CD8-positive, alpha-beta memory T cell (primary cell): Measurements from ENCODE around the gene GSK3A. TPM values are rescaled to one million over a fixed set of nuclear protein-coding genes. Genes with fewer than 3 reads are reported as not detected.

Experiments
- CTCF ChIA-PET: fragments of 350-600 bp; sonication (Branson Sonifier 250); formaldehyde crosslinking; loops from one replicate; lab custom pipeline; 2021; ENCODE audit warnings: antibody characterized with exemption; lab: Charles Lee
- POLR2A ChIA-PET: fragments of 350-600 bp; sonication (Branson Sonifier 250); formaldehyde crosslinking; loops from one replicate; lab custom pipeline; 2021; ENCODE audit warnings: antibody characterized with exemption; lab: Charles Lee
- DNase-seq, 5 donors: peaks; one replicate each; pipeline versions ENCODE4 v3.0.0 to v3.0.0-alpha.2; 2020 to 2022; ENCODE audit warnings: mixed read lengths in 1 of 5
- H3K27ac ChIP-seq: one replicate; pipeline ENCODE4 v1.7.0; 2013; ENCODE audit warnings: low read depth, mild to moderate bottlenecking, low read length, moderate library complexity
- H3K27me3 ChIP-seq: 2 replicates; pipeline ENCODE4 v1.7.0; 2013; ENCODE audit warnings: low read length, mild to moderate bottlenecking; ENCODE audit not compliant: insufficient read depth, poor library complexity, severe bottlenecking
- H3K36me3 ChIP-seq: 2 replicates; pipeline ENCODE4 v1.7.0; 2013; ENCODE audit warnings: mild to moderate bottlenecking, low read length, moderate library complexity; ENCODE audit not compliant: insufficient read depth
- H3K4me1 ChIP-seq: 2 replicates; pipeline ENCODE4 v1.7.0; 2013; ENCODE audit warnings: mild to moderate bottlenecking, low read length, moderate library complexity; ENCODE audit not compliant: insufficient read depth
- H3K4me3 ChIP-seq: 2 replicates; pipeline ENCODE4 v1.7.0; 2013; ENCODE audit warnings: mild to moderate bottlenecking, low read length
- H3K9me3 ChIP-seq: 2 replicates; pipeline ENCODE4 v1.7.0; 2013; ENCODE audit warnings: mild to moderate bottlenecking, low read length
- H3K27ac Mint-ChIP-seq, 8 donors: one replicate each; pipeline ENCODE4 v1.8.0; 2020 to 2021; ENCODE audit warnings: mixed read lengths in 8 of 8, mild to moderate bottlenecking in 6 of 8, inconsistent platforms in 3 of 8, moderate library complexity in 3 of 8
- H3K27me3 Mint-ChIP-seq, 2 donors: one replicate each; pipeline ENCODE4 v1.8.0; 2020 to 2021; ENCODE audit warnings: mixed read lengths in 2 of 2, mild to moderate bottlenecking in 1 of 2, moderate library complexity in 1 of 2
- H3K36me3 Mint-ChIP-seq, 3 donors: one replicate each; pipeline ENCODE4 v1.8.0; 2020 to 2021; ENCODE audit warnings: mixed read lengths in 3 of 3, inconsistent platforms in 1 of 3, mild to moderate bottlenecking in 1 of 3
- H3K4me1 Mint-ChIP-seq, 3 donors: one replicate each; pipeline ENCODE4 v1.8.0; 2020 to 2021; ENCODE audit warnings: mixed read lengths in 3 of 3, inconsistent platforms in 1 of 3, mild to moderate bottlenecking in 1 of 3
- H3K4me3 Mint-ChIP-seq, 7 donors: one replicate each; pipeline ENCODE4 v1.8.0; 2020 to 2021; ENCODE audit warnings: mixed read lengths in 7 of 7, mild to moderate bottlenecking in 6 of 7, moderate library complexity in 4 of 7, inconsistent platforms in 2 of 7
- H3K9me3 Mint-ChIP-seq, 5 donors: one replicate each; pipeline ENCODE4 v1.8.0; 2020 to 2022; ENCODE audit warnings: mixed read lengths in 5 of 5, mild to moderate bottlenecking in 3 of 5, moderate library complexity in 2 of 5, inconsistent platforms in 1 of 5
- polyA plus RNA-seq: library from polyadenylated mRNA; unstranded; fragments of 300-500 nt; fragmentation: Illumina TruSeq; gene quantifications from one replicate; pipeline ENCODE4 v1.2.3, GENCODE V29; 2021
- total RNA-seq, 2 experiments: library from RNA; stranded (reverse); gene quantifications; one replicate each; pipeline ENCODE4 v1.2.3, GENCODE V29; 2021

Gene GSK3A
- total and polyA plus RNA-seq, 3 experiments from 2014 or later = 23.8 to 53.5 (median 52.9) TPM

DNA sequence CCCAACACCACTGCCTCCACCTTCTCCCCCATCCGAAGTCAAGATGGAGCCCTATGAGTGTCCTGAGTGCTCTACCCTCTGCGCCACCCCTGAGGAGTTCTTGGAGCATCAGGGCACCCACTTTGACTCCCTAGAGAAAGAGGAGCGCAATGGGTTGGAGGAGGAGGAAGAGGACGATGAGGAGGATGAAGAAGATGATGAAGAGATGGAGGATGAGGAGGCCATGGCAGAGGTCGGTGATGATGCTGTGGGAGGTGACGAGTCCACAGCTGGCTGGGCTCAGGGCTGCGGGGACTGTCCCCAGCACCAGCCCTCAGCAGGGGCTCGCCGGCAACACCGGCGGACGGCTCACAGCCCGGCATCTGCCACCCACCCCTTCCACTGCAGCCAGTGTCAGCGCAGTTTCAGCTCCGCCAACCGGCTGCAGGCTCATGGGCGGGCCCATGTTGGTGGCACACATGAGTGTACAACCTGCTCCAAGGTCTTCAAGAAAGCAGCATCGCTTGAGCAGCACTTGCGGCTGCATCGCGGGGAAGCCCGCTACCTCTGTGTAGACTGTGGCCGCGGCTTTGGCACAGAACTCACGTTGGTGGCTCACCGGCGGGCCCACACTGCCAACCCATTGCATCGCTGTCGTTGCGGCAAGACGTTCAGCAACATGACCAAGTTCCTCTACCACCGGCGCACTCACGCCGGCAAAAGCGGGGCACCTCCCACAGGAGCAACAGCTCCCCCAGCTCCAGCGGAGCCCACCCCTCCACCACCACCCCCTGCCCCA is 17.3 kb downstream of the GSK3A start:
- H3K36me3 Mint-ChIP-seq = peaks cover 3 to 64% (median 10%) of the 10 kb centered on the region in 3 donors
- no peak overlapping the region for H3K4me3 Mint-ChIP-seq
- H3K9me3 Mint-ChIP-seq = no peaks in the 10 kb centered on the region
- H3K27ac Mint-ChIP-seq = peak overlapping the region in 3 of 8 donors; percentile 20 to 87 (median 80)
- ChIA-PET POLR2A (interaction anchor here (1.1 kb wide), 1 partner anchor 38 kb away, joined by 3 read pairs; no protein-coding TSS in a partner anchor), CTCF (no interaction called here)
- Histone ChIP-seq H3K9me3 (no peaks in the 10 kb centered on the region), H3K27me3 (no peaks in the 10 kb centered on the region), H3K36me3 (peaks cover 23% of the 10 kb centered on the region), H3K4me3 (no peak overlapping the region), H3K27ac (no peak overlapping the region), H3K4me1 (peaks cover 10% of the 10 kb centered on the region)
- H3K27me3 Mint-ChIP-seq = no peaks in the 10 kb centered on the region
- no peak for DNase-seq
- H3K4me1 Mint-ChIP-seq = peaks cover 26 to 51% (median 45%) of the 10 kb centered on the region in 3 donors

- Mint-ChIP-seq H3K4me1 (peaks cover 39 to 56% (median 44%) of the 10 kb centered on the region in 3 donors), H3K36me3 (peaks cover 3 to 40% (median 4%) of the 10 kb centered on the region in 3 donors)
- CTCF ChIA-PET = interaction anchor here (1.2 to 2.1 kb wide), 5 partner anchors 17 to 88 kb away, joined by 3 to 11 read pairs (median 4); partner anchors contain the start of genes GSK3A and POU2F2
Measured at GRCh38 chr19:42220751-42221097, 21.7 kb downstream of the GSK3A start.

DNA sequence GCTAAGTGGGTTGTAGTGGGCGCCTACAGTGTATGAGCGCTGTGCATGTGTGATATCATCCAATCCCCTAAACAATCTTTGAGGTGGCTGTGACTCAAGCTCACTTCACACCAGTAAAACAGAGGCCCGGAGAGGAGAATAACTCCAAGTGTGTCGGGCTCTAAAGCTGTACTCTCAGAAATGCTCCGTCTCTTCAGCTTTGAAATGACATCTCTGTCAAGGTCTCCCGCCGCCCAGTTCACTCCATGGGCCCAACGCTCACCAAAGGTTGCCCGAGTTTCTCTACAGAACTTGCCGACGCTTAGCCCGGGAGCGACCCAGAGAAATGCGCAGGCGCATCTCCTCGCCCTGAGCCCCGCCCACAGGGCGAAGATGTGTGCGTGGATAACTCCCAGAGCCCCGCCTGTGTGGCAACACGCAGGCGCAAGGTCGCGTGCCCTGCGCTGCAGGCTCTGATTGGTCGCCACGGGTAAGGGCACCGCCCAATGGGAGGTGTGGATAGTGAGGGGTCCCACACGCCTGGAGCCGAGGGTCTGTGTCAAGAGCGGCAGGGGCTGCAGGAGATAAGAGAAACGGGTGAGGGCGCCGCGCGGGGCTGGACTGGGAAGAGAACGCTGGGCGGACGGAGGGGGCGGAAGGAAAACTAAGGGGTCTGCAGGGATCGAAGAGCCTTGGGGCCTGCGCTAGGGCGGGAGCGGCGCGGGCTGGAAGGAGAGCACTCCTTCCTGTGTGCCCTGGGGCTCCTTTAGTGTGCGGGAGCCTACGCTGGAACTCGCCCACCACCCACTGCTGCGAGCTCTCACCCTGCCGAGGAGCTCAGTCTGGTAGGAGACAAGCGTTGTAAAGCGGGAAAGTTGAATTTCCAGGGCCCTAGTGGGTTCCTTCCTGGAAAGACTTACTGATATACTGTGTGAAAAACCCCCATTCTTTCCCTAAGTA is 22.3 kb downstream of the GSK3A start, which contains the start of gene ZNF526:
Gene ZNF526, plus strand, starts transcription at position 501 of the 939 bp plus-strand sequence. CDS start 4,092 bp downstream, outside the sequence.
- peaks cover 0 to 1% (median 0%) of the 10 kb centered on the region in 5 donors for H3K9me3 Mint-ChIP-seq
- H3K4me3 ChIP-seq = peak within 1 kb of the TSS; percentile 75
- H3K27ac Mint-ChIP-seq = peak within 1 kb of the TSS; percentile 95 to 99 (median 96)
- H3K4me3 Mint-ChIP-seq = peak within 1 kb of the TSS; percentile 94 to 100 (median 97)
- ChIA-PET CTCF (interaction anchor here (0.8 to 2.1 kb wide), 8 partner anchors 13 to 87 kb away, joined by 3 to 11 read pairs (median 4); partner anchors contain the start of genes GSK3A and POU2F2), POLR2A (interaction anchor here (0.6 to 2.4 kb wide), 7 partner anchors 18 to 85 kb away, joined by 3 to 10 read pairs (median 5); partner anchors contain the start of gene GSK3A)
- peaks cover 6% of the 10 kb centered on the region for H3K36me3 ChIP-seq
- peaks cover 45 to 62% (median 50%) of the 10 kb centered on the region in 3 donors for H3K4me1 Mint-ChIP-seq
- peaks cover 46% of the 10 kb centered on the region for H3K4me1 ChIP-seq
- H3K27me3 ChIP-seq = no peaks in the 10 kb centered on the region
- H3K36me3 Mint-ChIP-seq = peaks cover 3 to 41% (median 4%) of the 10 kb centered on the region in 3 donors
- H3K27ac ChIP-seq = peak within 1 kb of the TSS; percentile 99
- DNase-seq = peak; percentile 96 to 98 (median 96)
- no peaks in the 10 kb centered on the region for H3K9me3 ChIP-seq
- peaks cover 0 to 3% of the 10 kb centered on the region in 2 donors for H3K27me3 Mint-ChIP-seq

More at GRCh38 chr19:42220751-42221097, 21.7 kb downstream of the GSK3A start:
- peak overlapping the region; percentile 94 to 100 (median 97) for H3K4me3 Mint-ChIP-seq
- Histone ChIP-seq H3K36me3 (peaks cover 3% of the 10 kb centered on the region), H3K4me1 (peaks cover 40% of the 10 kb centered on the region), H3K27ac (peak overlapping the region; percentile 99), H3K9me3 (no peaks in the 10 kb centered on the region), H3K27me3 (no peaks in the 10 kb centered on the region), H3K4me3 (peak overlapping the region; percentile 75)
- peaks cover 0 to 1% (median 0%) of the 10 kb centered on the region in 5 donors for H3K9me3 Mint-ChIP-seq
- DNase-seq = no peak
- peaks cover 0 to 3% of the 10 kb centered on the region in 2 donors for H3K27me3 Mint-ChIP-seq
- POLR2A ChIA-PET = interaction anchor here (0.6 to 2.4 kb wide), 6 partner anchors 18 to 84 kb away, joined by 3 to 10 read pairs (median 4); partner anchors contain the start of gene GSK3A
- H3K27ac Mint-ChIP-seq = peak overlapping the region; percentile 78 to 99 (median 96)

GRCh38 chr19:42217520-42218437 is 24.6 kb downstream of the GSK3A start, which contains the start of gene DEDD2:
TSS of gene DEDD2 (minus strand) at chr19:42217677. CDS start at chr19:42217007, 670 bp downstream.
- Histone ChIP-seq H3K9me3 (no peaks in the 10 kb centered on the region), H3K4me1 (peaks cover 69% of the 10 kb centered on the region), H3K27me3 (no peaks in the 10 kb centered on the region), H3K4me3 (peak within 1 kb of the TSS; percentile 96), H3K27ac (peak within 1 kb of the TSS; percentile 99), H3K36me3 (peaks cover 18% of the 10 kb centered on the region)
- POLR2A ChIA-PET = interaction anchor here (0.8 to 1.3 kb wide), 6 partner anchors 10 to 25 kb away, joined by 3 to 6 read pairs (median 3); partner anchors contain the start of gene GSK3A
- peaks cover 0 to 1% (median 0%) of the 10 kb centered on the region in 5 donors for H3K9me3 Mint-ChIP-seq
- peak within 1 kb of the TSS; percentile 85 to 99 (median 97) for H3K4me3 Mint-ChIP-seq
- peaks cover 0 to 50% (median 9%) of the 10 kb centered on the region in 3 donors for H3K36me3 Mint-ChIP-seq
- H3K27me3 Mint-ChIP-seq = peaks cover 0 to 3% of the 10 kb centered on the region in 2 donors
- H3K27ac Mint-ChIP-seq = peak within 1 kb of the TSS; percentile 88 to 100 (median 98)
- peak; percentile 99 to 100 (median 100) for DNase-seq
- peaks cover 64 to 79% (median 70%) of the 10 kb centered on the region in 3 donors for H3K4me1 Mint-ChIP-seq
- CTCF ChIA-PET = interaction anchor here (1.3 to 2.5 kb wide), 3 partner anchors 19 to 85 kb away, joined by 4 to 10 read pairs (median 6); no protein-coding TSS in a partner anchor

GRCh38 chr19:42216653-42217519 is 25.5 kb downstream of the GSK3A start:
- Histone ChIP-seq H3K36me3 (peaks cover 19% of the 10 kb centered on the region), H3K27ac (peak overlapping the region; percentile 99), H3K9me3 (no peaks in the 10 kb centered on the region), H3K4me1 (peaks cover 76% of the 10 kb centered on the region), H3K27me3 (no peaks in the 10 kb centered on the region), H3K4me3 (peak overlapping the region; percentile 96)
- Mint-ChIP-seq H3K4me3 (peak overlapping the region; percentile 85 to 99 (median 97)), H3K36me3 (peaks cover 0 to 54% (median 9%) of the 10 kb centered on the region in 3 donors), H3K27me3 (peaks cover 0 to 3% of the 10 kb centered on the region in 2 donors), H3K9me3 (peaks cover 0 to 1% (median 0%) of the 10 kb centered on the region in 5 donors), H3K27ac (peak overlapping the region; percentile 88 to 100 (median 98)), H3K4me1 (peaks cover 65 to 78% (median 72%) of the 10 kb centered on the region in 3 donors)
- CTCF ChIA-PET = interaction anchor here (0.7 to 2.5 kb wide), 6 partner anchors 10 to 109 kb away, joined by 3 to 10 read pairs (median 6); no protein-coding TSS in a partner anchor
- DNase-seq = peak in 3 of 5 donors; percentile 22 to 64 (median 29)
- POLR2A ChIA-PET = interaction anchor here (0.8 to 1.4 kb wide), 9 partner anchors 9 to 85 kb away, joined by 3 to 6 read pairs (median 4); partner anchors contain the start of genes GSK3A and POU2F2
